A673 (cell line): Measurements from ENCODE around the gene ACOT11. TPM values are rescaled to one million over a fixed set of nuclear protein-coding genes. Genes with fewer than 3 reads are reported as not detected.

Source experiments
- BruUV-seq: library from RNA; stranded (reverse); fragments of 400-500 nt; replicated peaks from 2 replicates; lab custom pipeline; 2021; lab: Mats Ljungman, UMichigan
- CTCF ChIA-PET: fragments of 300-600 bp; sonication (Branson Sonifier 250); formaldehyde crosslinking; loops from one replicate; lab custom pipeline; 2022; ENCODE audit warnings: antibody characterized with exemption; lab: Charles Lee
- POLR2A ChIA-PET: fragments of 300-600 bp; sonication (Branson Sonifier 250); formaldehyde crosslinking; loops from one replicate; lab custom pipeline; 2022; ENCODE audit warnings: antibody characterized with exemption; ENCODE audit not compliant: low non-redundant PET; lab: Charles Lee
- DNase-seq: peaks from one replicate; pipeline ENCODE4 v3.0.0-alpha.2; 2015; ENCODE audit warnings: low spot score
- H3K27ac ChIP-seq: fragments of 200-600 bp; sonication (generic); 2 replicates; pipeline ENCODE4 v1.5.1; 2016; ENCODE audit warnings: mixed run types, low read depth, mild to moderate bottlenecking, mixed read lengths, antibody characterized with exemption, low read length; ENCODE audit not compliant: poor library complexity, severe bottlenecking
- H3K27me3 ChIP-seq: fragments of 200-600 bp; sonication (generic); replicated peaks from 2 replicates; pipeline ENCODE4 v1.6.1; 2017; ENCODE audit warnings: mixed run types, low read depth, mild to moderate bottlenecking, mixed read lengths, antibody characterized with exemption, low read length; ENCODE audit not compliant: insufficient read depth, poor library complexity
- H3K36me3 ChIP-seq: fragments of 200-600 bp; sonication (generic); 2 replicates; pipeline ENCODE4 v1.6.1; 2016; ENCODE audit warnings: mixed run types, mild to moderate bottlenecking, mixed read lengths, antibody characterized with exemption, low read length; ENCODE audit not compliant: insufficient read depth, poor library complexity, severe bottlenecking
- H3K4me1 ChIP-seq: fragments of 200-600 bp; sonication (generic); 2 replicates; pipeline ENCODE4 v1.6.1; 2017; ENCODE audit warnings: mixed run types, mild to moderate bottlenecking, mixed read lengths, antibody characterized with exemption, low read length; ENCODE audit not compliant: insufficient read depth, poor library complexity, severe bottlenecking
- H3K4me3 ChIP-seq: fragments of 200-600 bp; sonication (generic); 2 replicates; pipeline ENCODE4 v1.5.1; 2016; ENCODE audit warnings: low read depth, mixed run types, mild to moderate bottlenecking, mixed read lengths, low read length; ENCODE audit not compliant: poor library complexity, severe bottlenecking
- H3K9me3 ChIP-seq: fragments of 200-600 bp; sonication (generic); 2 replicates; pipeline ENCODE4 v1.6.1; 2016; ENCODE audit warnings: mixed run types, low read depth, mild to moderate bottlenecking, mixed read lengths, antibody characterized with exemption, low read length; ENCODE audit not compliant: poor library complexity, severe bottlenecking
- CTCF ChIP-seq: fragments of 300-800, 200-600 bp; sonication (generic); conservative IDR thresholded peaks from 2 replicates; pipeline ENCODE4 v1.5.1; 2017; ENCODE audit warnings: low read depth, mild to moderate bottlenecking, antibody characterized with exemption, low read length, moderate library complexity, mixed read lengths
- EZH2 ChIP-seq: fragments of 200-600 bp; sonication (generic); IDR thresholded peaks from 2 replicates; pipeline ENCODE4 v1.6.1; 2017; ENCODE audit warnings: borderline replicate concordance, low read depth, mild to moderate bottlenecking, mixed read lengths, antibody characterized with exemption, low read length; ENCODE audit not compliant: poor library complexity, severe bottlenecking
- intact Hi-C: fragments of 100-400 bp; cut with micrococcal nuclease; formaldehyde crosslinking; loops from one replicate; pipeline ENCODE4 v1.10.0; 2022; ENCODE audit not compliant: unreplicated experiment
- total RNA-seq: library from RNA; stranded (reverse); gene quantifications from 2 replicates; pipeline ENCODE4 v1.2.3, GENCODE V29; 2021

ACOT11 gene
- total RNA-seq, 1 experiment from 2014 or later: 5.6 TPM

DNA sequence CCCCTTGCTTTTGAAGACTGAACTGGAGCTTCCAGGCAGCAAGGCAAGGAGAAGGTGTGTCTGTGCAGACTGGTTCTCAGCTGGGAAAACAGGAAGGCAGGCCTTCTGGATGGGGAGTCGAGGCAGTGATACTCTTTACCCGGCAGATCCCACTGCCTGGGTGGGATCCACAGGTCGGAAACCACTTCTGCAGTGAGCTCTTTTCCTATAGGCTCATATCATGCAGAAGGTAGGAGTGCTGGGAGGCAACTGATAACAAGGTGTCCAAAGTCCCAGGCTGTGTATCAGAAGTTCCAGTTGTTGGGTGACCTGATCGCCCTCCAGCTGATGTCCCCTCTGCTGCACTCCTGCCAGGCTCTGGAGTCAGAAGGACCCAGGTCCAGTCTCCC lies 17.1 kb downstream of the ACOT11 start:
- POLR2A ChIA-PET: no interaction called here
- Histone ChIP-seq H3K4me3 (no peak overlapping the region), H3K36me3 (no peaks in the 10 kb centered on the region), H3K4me1 (peaks cover 8% of the 10 kb centered on the region), H3K27me3 (no peaks in the 10 kb centered on the region), H3K9me3 (no peaks in the 10 kb centered on the region), H3K27ac (no peak overlapping the region)
- CTCF ChIA-PET: no interaction called here
- no TSS peak for BruUV-seq
- intact Hi-C loops: no loop called here
- no peak for DNase-seq
- no peak for TF ChIP-seq EZH2
- no peak for TF ChIP-seq CTCF

- intact Hi-C loops: no loop called here
- H3K36me3 ChIP-seq: no peaks in the 10 kb centered on the region
- H3K27me3 ChIP-seq: no peaks in the 10 kb centered on the region
- H3K4me1 ChIP-seq: peaks cover 22% of the 10 kb centered on the region
- no peaks in the 10 kb centered on the region for H3K9me3 ChIP-seq
- no peak overlapping the region for H3K4me3 ChIP-seq
- POLR2A ChIA-PET: interaction anchor here (0.7 kb wide), 1 partner anchor 987 kb away, joined by 5 read pairs; no protein-coding TSS in a partner anchor
- no TSS peak for BruUV-seq
- TF ChIP-seq CTCF: no peak
- TF ChIP-seq EZH2: no peak
- CTCF ChIA-PET: interaction anchor here (0.6 kb wide), 1 partner anchor 110 kb away, joined by 3 read pairs; no protein-coding TSS in a partner anchor
- no peak overlapping the region for H3K27ac ChIP-seq
- DNase-seq: no peak
These were observed 18.6 kb downstream of the ACOT11 start for GRCh38 chr1:54566438-54567141.

DNA sequence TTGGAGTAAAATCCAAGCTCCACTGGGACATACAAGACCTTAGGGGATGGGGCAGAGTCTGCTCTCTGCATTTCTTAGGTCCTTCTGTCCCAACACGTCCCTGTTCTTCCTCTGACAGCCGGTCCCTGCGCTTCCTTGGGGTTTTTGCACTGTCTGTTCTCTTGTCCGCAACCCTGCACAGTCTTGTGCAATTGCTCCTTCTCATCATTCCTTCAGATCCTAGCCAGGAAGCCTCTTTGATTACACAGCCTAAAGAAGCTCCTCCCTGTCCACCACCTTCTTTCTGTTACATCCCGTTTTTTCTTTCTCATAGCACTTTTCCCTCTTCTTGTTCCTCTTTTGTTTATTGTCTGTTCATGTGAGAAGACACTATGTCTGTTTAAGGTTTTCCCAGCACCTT lies 19.9 kb downstream of the ACOT11 start:
- Histone ChIP-seq H3K27ac (no peak overlapping the region), H3K36me3 (no peaks in the 10 kb centered on the region), H3K4me1 (peaks cover 29% of the 10 kb centered on the region), H3K4me3 (no peak overlapping the region), H3K27me3 (no peaks in the 10 kb centered on the region), H3K9me3 (no peaks in the 10 kb centered on the region)
- DNase-seq: no peak
- BruUV-seq: no TSS peak
- TF ChIP-seq CTCF (no peak), EZH2 (no peak)
- intact Hi-C loops: no loop called here
- ChIA-PET CTCF (no interaction called here), POLR2A (no interaction called here)
